Measurements from ENCODE around the gene LRCOL1.
A peak's percentile ranks its signal among the peaks of the same experiment; 100 is the strongest.
"Not testable (repeated sequence)": the region's sequence is repeated elsewhere in the genome, so short reads cannot be mapped to it uniquely, and the experiment has no call there.

Gene LRCOL1

GRCh38 chr12:132602572-132603239, 7.7 kb downstream of the LRCOL1 start:
- DNase-seq = no peak

- no peak for DNase-seq
These were observed 9.1 kb downstream of the LRCOL1 start for GRCh38 chr12:132601171-132601883.

- peak in 36 of 51 donors; percentile 4 to 74 (median 35) for DNase-seq
These were observed 10.0 kb downstream of the LRCOL1 start for GRCh38 chr12:132600048-132601032.

- DNase-seq = not testable (repeated sequence)
These were observed 10.9 kb downstream of the LRCOL1 start for GRCh38 chr12:132599502-132599901.

GRCh38 chr12:132597333-132598316, 12.8 kb downstream of the LRCOL1 start:
- DNase-seq = peak in 9 of 51 donors; percentile 3 to 60 (median 38)

GRCh38 chr12:132596016-132596415, 14.4 kb downstream of the LRCOL1 start:
- DNase-seq = no peak

GRCh38 chr12:132595183-132595582, 15.2 kb downstream of the LRCOL1 start:
- no peak for DNase-seq

- DNase-seq = peak in 48 of 51 donors; percentile 4 to 93 (median 70)
These were observed 16.4 kb downstream of the LRCOL1 start for GRCh38 chr12:132593938-132594358.

- no peak for DNase-seq
These were observed 16.9 kb downstream of the LRCOL1 start for GRCh38 chr12:132593521-132593920.

- DNase-seq = no peak
These were observed 17.3 kb downstream of the LRCOL1 start for GRCh38 chr12:132593071-132593470.

GRCh38 chr12:132592282-132592970, 18.0 kb downstream of the LRCOL1 start:
- DNase-seq = no peak

- no peak for DNase-seq
These were observed 19.1 kb downstream of the LRCOL1 start for GRCh38 chr12:132591107-132591935.

GRCh38 chr12:132588821-132589669, 21.3 kb downstream of the LRCOL1 start:
- no peak for DNase-seq

GRCh38 chr12:132588319-132588718, 22.1 kb downstream of the LRCOL1 start:
- no peak for DNase-seq

- no peak for DNase-seq
These were observed 22.6 kb downstream of the LRCOL1 start for GRCh38 chr12:132587781-132588180.

- no peak for DNase-seq
These were observed 23.5 kb downstream of the LRCOL1 start for GRCh38 chr12:132586929-132587328.

- DNase-seq = no peak
These were observed 25.2 kb downstream of the LRCOL1 start for GRCh38 chr12:132585177-132585576.

GRCh38 chr12:132584429-132584828, 26.0 kb downstream of the LRCOL1 start:
- DNase-seq = no peak
